ENCODE data around the gene MAPK11.

GRCh38 chr22:50229370-50229769, 40.8 kb downstream of the MAPK11 start:
- TF ChIP-seq CTCF (IDR thresholded peaks at IDR 0.05) (no peak), POLR2A (IDR thresholded peaks at IDR 0.05) (no peak)
